ENCODE measurements around the gene KLHL28.
"Not testable (repeated sequence)": the region's sequence is repeated elsewhere in the genome, so short reads cannot be mapped to it uniquely, and the experiment has no call there.

The KLHL28 gene

GRCh38 chr14:44895716-44896115 lies 66.0 kb downstream of the KLHL28 start:
- no peak for DNase-seq

- no peak for DNase-seq
These were observed 68.2 kb downstream of the KLHL28 start for GRCh38 chr14:44893535-44893934.

GRCh38 chr14:44891726-44892372 lies 69.9 kb downstream of the KLHL28 start:
- DNase-seq = not testable (repeated sequence)

- no peak for DNase-seq
These were observed 71.9 kb downstream of the KLHL28 start for GRCh38 chr14:44889595-44890471.

GRCh38 chr14:44887596-44887955 lies 74.2 kb downstream of the KLHL28 start:
- DNase-seq = no peak

GRCh38 chr14:44886860-44887595 lies 74.7 kb downstream of the KLHL28 start:
- DNase-seq = no peak

GRCh38 chr14:44880791-44881190 lies 81.0 kb downstream of the KLHL28 start:
- no peak for DNase-seq
